Measurements from ENCODE around the gene NUTF2.

NUTF2 gene

DNA sequence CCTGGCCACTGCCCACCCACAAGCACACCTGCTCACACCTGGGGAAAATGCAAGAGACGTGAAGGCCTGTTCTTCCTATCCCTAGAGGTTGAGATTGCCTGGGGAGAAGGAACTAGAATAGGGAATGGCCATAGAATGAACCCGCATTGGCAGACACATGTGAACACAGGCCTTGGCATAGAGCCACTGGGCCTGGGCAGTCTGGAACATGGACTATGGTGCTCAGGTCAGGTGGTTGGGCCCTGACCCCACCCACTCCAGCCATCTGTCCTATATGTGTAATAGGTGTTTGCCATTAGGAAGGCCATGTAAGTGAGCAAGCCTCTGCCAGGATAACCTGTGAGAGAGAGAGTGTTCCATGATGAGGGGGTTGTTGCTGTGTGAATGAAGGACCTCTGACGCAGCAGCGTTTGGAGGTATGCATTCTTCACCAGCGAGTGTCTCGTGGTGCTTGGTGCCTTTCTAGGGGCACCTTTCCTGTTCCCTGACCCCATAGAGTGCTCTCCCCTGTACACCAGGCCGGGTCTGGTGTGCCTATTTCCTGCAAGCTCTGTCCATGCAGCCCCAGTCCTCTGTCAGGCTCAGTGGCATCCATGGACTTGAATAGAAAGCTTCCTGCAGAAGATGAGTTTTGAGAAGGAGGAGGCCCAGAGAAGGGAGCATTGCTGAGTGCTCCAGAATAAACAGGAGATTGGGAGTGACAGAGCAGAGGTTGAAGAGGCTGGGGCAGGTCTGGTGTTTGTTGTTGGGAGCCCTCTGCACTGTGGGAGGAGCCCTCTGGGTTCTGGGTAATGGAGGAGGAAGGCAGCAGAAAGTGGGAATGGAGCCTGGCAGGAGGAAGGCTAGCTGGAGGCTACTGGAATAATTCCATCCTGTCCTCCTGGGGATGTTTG is 69.3 kb downstream of the NUTF2 start:
- DNase-seq, result no peak
- no peak overlapping the region for H3K4me3 ChIP-seq (ENCODE audit: low read depth, low read length)
- peaks cover 3% of the 10 kb centered on the region for H3K36me3 ChIP-seq (replicated peaks)
- no peak overlapping the region for H3K27ac ChIP-seq
- H3K27me3 ChIP-seq (replicated peaks), result no peaks in the 10 kb centered on the region
- in situ Hi-C loops (cut with HindIII; ENCODE audit: low pct_ligation_motif_present, low sequenced_read_pairs), result loop anchor here (25.0 kb wide), 2 partner anchors 104 to 204 kb away; partner anchors contain the start of genes GFOD2, RANBP10 and TSNAXIP1
- TF ChIP-seq, protein P1, sequence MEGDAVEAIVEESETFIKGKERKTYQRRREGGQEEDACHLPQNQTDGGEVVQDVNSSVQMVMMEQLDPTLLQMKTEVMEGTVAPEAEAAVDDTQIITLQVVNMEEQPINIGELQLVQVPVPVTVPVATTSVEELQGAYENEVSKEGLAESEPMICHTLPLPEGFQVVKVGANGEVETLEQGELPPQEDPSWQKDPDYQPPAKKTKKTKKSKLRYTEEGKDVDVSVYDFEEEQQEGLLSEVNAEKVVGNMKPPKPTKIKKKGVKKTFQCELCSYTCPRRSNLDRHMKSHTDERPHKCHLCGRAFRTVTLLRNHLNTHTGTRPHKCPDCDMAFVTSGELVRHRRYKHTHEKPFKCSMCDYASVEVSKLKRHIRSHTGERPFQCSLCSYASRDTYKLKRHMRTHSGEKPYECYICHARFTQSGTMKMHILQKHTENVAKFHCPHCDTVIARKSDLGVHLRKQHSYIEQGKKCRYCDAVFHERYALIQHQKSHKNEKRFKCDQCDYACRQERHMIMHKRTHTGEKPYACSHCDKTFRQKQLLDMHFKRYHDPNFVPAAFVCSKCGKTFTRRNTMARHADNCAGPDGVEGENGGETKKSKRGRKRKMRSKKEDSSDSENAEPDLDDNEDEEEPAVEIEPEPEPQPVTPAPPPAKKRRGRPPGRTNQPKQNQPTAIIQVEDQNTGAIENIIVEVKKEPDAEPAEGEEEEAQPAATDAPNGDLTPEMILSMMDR (IDR thresholded peaks at IDR 0.05; ENCODE audit: low read depth, low read length, missing control alignments), result no peak

DNA sequence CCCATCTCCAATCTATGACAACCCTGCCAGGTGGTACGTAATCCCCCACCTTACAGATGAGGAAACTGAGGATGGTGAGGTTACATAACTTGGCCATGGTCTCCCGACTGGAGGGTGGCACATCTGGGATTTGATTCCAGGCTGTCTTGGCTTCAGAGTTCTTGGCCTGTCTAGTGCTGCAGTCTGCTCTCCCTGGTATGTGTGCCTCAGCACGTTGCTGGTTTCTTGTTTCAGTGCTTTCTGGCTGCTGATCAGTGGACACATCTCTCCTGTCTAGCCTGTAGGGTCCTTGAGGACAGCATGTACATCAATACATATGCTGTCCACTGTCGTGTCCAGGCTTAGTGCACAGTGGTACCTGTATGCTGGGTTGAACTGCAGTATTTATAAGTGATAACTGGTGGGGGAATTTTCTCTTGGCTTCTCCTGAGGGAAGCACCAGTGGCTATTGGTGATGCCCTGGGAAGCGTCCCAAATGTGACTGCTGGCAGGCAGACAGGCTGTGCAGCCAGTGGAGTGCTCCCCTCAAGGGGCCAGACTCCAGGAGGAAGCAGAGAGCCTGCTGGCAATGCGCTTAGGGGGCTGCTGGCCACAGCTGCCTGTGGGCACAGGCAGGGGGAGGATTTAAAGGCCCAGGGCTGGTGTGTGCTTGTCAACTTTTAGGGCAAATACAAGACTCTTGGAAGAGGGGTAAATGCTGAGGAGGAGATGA is 70.6 kb downstream of the NUTF2 start:
- Histone ChIP-seq H3K27me3 (replicated peaks) (no peaks in the 10 kb centered on the region), H3K27ac (no peak overlapping the region), H3K36me3 (replicated peaks) (peaks cover 3% of the 10 kb centered on the region), H3K4me3 (ENCODE audit: low read depth, low read length) (no peak overlapping the region)
- TF ChIP-seq, protein P1 (IDR thresholded peaks at IDR 0.05; ENCODE audit: low read depth, low read length, missing control alignments), result no peak
- no peak for DNase-seq
- in situ Hi-C loops (cut with HindIII; ENCODE audit: low pct_ligation_motif_present, low sequenced_read_pairs), result loop anchor here (25.0 kb wide), 2 partner anchors 105 to 205 kb away; partner anchors contain the start of genes GFOD2, RANBP10 and TSNAXIP1

DNA sequence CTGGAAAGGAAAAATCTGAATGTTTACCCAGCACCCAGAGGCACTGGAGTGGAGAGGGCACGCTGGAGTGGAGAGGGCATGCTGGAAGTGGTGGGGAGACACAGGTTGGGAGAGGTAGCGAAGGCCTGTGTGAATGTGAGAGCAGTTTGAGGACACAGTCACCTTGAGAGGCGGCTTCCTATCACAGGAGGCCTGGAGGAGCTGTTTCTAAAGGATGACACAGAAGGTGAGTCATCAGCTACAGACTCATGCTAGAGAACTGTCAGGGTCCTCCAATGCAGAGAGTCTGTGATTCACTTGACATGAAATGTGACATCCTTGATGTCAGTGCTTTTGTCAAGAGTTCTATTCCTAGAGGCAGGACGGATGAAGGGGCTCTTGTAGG is 71.1 kb downstream of the NUTF2 start:
- peak; percentile 84 for DNase-seq
- in situ Hi-C loops (cut with HindIII; ENCODE audit: low pct_ligation_motif_present, low sequenced_read_pairs), result loop anchor here (25.0 kb wide), 2 partner anchors 106 to 206 kb away; partner anchors contain the start of genes GFOD2, RANBP10 and TSNAXIP1
- TF ChIP-seq, protein P1 (IDR thresholded peaks at IDR 0.05; ENCODE audit: low read depth, low read length, missing control alignments), result no peak

DNA sequence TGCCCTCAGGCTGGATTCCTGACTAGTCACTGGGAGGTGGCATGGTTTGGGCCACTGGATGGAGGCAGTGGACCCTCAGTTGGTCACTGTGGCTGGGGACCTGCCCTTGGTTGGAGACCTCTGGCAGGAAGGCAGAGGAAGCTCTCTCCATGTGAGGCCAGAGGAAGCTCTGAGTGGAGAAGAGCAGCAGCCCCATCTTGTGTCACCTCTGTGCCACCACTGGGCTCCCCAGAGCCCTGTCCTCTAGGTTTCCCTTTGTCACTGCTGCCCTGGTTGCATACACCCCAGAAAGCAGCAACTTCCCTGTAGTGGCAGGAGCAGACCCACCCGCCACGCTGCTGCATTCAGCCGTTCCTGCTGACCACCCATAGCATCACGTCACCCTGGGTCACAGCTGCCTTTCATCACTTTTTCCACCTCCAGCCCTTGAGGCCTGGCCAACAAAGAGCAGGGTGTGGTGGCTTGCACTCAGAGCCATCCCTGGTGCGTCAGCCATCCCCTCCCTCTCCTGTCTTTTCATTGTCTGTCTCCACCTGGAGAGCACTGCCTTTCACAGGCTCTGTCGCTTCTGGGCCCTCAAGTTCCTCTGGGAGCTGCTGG is 73.0 kb downstream of the NUTF2 start:
- no peaks in the 10 kb centered on the region for H3K27me3 ChIP-seq (replicated peaks)
- no peak overlapping the region for H3K4me3 ChIP-seq (ENCODE audit: low read depth, low read length)
- peaks cover 3% of the 10 kb centered on the region for H3K36me3 ChIP-seq (replicated peaks)
- no peak overlapping the region for H3K27ac ChIP-seq
- in situ Hi-C loops (cut with HindIII; ENCODE audit: low pct_ligation_motif_present, low sequenced_read_pairs), result loop anchor here (25.0 kb wide), 2 partner anchors 107 to 207 kb away; partner anchors contain the start of genes GFOD2, RANBP10 and TSNAXIP1
- TF ChIP-seq, protein P1 (IDR thresholded peaks at IDR 0.05; ENCODE audit: low read depth, low read length, missing control alignments), result no peak
- no peak for DNase-seq

More for the DNA sequence above, 71.1 kb downstream of the NUTF2 start:
- Histone ChIP-seq H3K27ac (no peak overlapping the region), H3K27me3 (replicated peaks) (no peaks in the 10 kb centered on the region), H3K4me3 (ENCODE audit: low read depth, low read length) (no peak overlapping the region), H3K36me3 (replicated peaks) (peaks cover 3% of the 10 kb centered on the region)
